Activated CD8-positive, alpha-beta memory T cell treated with anti-CD3 and anti-CD28 coated beads for 1 hour (primary cell): ENCODE data around the gene TPP1.

ENCODE experiments used
- DNase-seq, 2 donors: peaks; one replicate each; pipeline ENCODE4 v3.0.0-alpha.2; 2020; ENCODE audit warnings: low read depth in 1 of 2; ENCODE audit errors: extremely low read depth in 1 of 2

TPP1 gene

GRCh38 chr11:6647836-6648235 is 28.6 kb upstream of the TPP1 start:
- DNase-seq = no peak

GRCh38 chr11:6646918-6647679 is 27.9 kb upstream of the TPP1 start:
- DNase-seq = no peak

- no peak for DNase-seq
Measured at GRCh38 chr11:6646576-6646917, 27.3 kb upstream of the TPP1 start.

GRCh38 chr11:6646071-6646470 is 26.8 kb upstream of the TPP1 start:
- no peak for DNase-seq

GRCh38 chr11:6642957-6643356 is 23.7 kb upstream of the TPP1 start:
- no peak for DNase-seq

- DNase-seq = no peak
Measured at GRCh38 chr11:6640985-6641701, 21.9 kb upstream of the TPP1 start.

GRCh38 chr11:6640036-6640984 is 21.1 kb upstream of the TPP1 start:
- DNase-seq = no peak

GRCh38 chr11:6638429-6638828 is 19.2 kb upstream of the TPP1 start:
- no peak for DNase-seq

- DNase-seq = no peak
Measured at GRCh38 chr11:6637871-6638270, 18.6 kb upstream of the TPP1 start.

GRCh38 chr11:6636480-6636879 is 17.3 kb upstream of the TPP1 start:
- DNase-seq = no peak

GRCh38 chr11:6635082-6635932 is 16.1 kb upstream of the TPP1 start:
- no peak for DNase-seq

- no peak for DNase-seq
Measured at GRCh38 chr11:6634534-6634933, 15.3 kb upstream of the TPP1 start.

GRCh38 chr11:6633422-6634408 is 14.5 kb upstream of the TPP1 start:
- DNase-seq = no peak

- DNase-seq = no peak
Measured at GRCh38 chr11:6632116-6633073, 13.2 kb upstream of the TPP1 start.

GRCh38 chr11:6631361-6631890 is 12.2 kb upstream of the TPP1 start:
- DNase-seq = no peak

GRCh38 chr11:6630632-6631291 is 11.5 kb upstream of the TPP1 start:
- no peak for DNase-seq

GRCh38 chr11:6629892-6630631 is 10.8 kb upstream of the TPP1 start:
- no peak for DNase-seq
